ENCODE measurements around the gene STK17A.

Gene STK17A

GRCh38 chr7:43582503-43583423, at the start of gene STK17A:
Gene STK17A (plus strand): TSS chr7:43583108. CDS start chr7:43583244, 136 bp downstream.
- Mint-ChIP-seq H3K27me3 (peaks cover 18% of the 10 kb centered on the region), H3K4me3 (peak within 1 kb of the TSS; percentile 97), H3K36me3 (peaks cover 19% of the 10 kb centered on the region), H3K27ac (peak within 1 kb of the TSS; percentile 99), H3K4me1 (peaks cover 31% of the 10 kb centered on the region), H3K9me3 (no peaks in the 10 kb centered on the region)
- CTCF ChIA-PET, result interaction anchor here (0.6 to 10.9 kb wide), 62 partner anchors 8 to 647 kb away, joined by 3 to 393 read pairs (median 6); partner anchors contain the start of gene COA1
- DNase-seq, result peak; percentile 93

- no peak for DNase-seq
- no peak overlapping the region for H3K27ac Mint-ChIP-seq
- CTCF ChIA-PET, result no interaction called here
- H3K9me3 Mint-ChIP-seq, result no peaks in the 10 kb centered on the region
- H3K4me1 Mint-ChIP-seq, result no peaks in the 10 kb centered on the region
- no peaks in the 10 kb centered on the region for H3K36me3 Mint-ChIP-seq
- H3K27me3 Mint-ChIP-seq, result peaks cover 18% of the 10 kb centered on the region
- no peak overlapping the region for H3K4me3 Mint-ChIP-seq
These were observed 49.0 kb upstream of the STK17A start for GRCh38 chr7:43533801-43534479.

- H3K4me3 Mint-ChIP-seq, result no peak overlapping the region
- no peaks in the 10 kb centered on the region for H3K9me3 Mint-ChIP-seq
- H3K27me3 Mint-ChIP-seq, result peaks cover 9% of the 10 kb centered on the region
- H3K4me1 Mint-ChIP-seq, result no peaks in the 10 kb centered on the region
- CTCF ChIA-PET, result no interaction called here
- H3K36me3 Mint-ChIP-seq, result no peaks in the 10 kb centered on the region
- DNase-seq, result no peak
- no peak overlapping the region for H3K27ac Mint-ChIP-seq
These were observed 47.9 kb upstream of the STK17A start for GRCh38 chr7:43535031-43535451.

- Mint-ChIP-seq H3K27ac (no peak overlapping the region), H3K4me3 (no peak overlapping the region), H3K9me3 (no peaks in the 10 kb centered on the region), H3K4me1 (no peaks in the 10 kb centered on the region), H3K36me3 (no peaks in the 10 kb centered on the region), H3K27me3 (peaks cover 19% of the 10 kb centered on the region)
- DNase-seq, result no peak
- CTCF ChIA-PET, result no interaction called here
These were observed 46.9 kb upstream of the STK17A start for GRCh38 chr7:43535810-43536585.

GRCh38 chr7:43536773-43537172, 46.1 kb upstream of the STK17A start:
- H3K4me1 Mint-ChIP-seq, result no peaks in the 10 kb centered on the region
- CTCF ChIA-PET, result interaction anchor here (1.3 to 1.7 kb wide), 2 partner anchors 8 to 97 kb away, joined by 3 to 5 read pairs; no protein-coding TSS in a partner anchor
- no peaks in the 10 kb centered on the region for H3K9me3 Mint-ChIP-seq
- no peak overlapping the region for H3K4me3 Mint-ChIP-seq
- no peak overlapping the region for H3K27ac Mint-ChIP-seq
- H3K27me3 Mint-ChIP-seq, result peaks cover 22% of the 10 kb centered on the region
- DNase-seq, result no peak
- H3K36me3 Mint-ChIP-seq, result no peaks in the 10 kb centered on the region

GRCh38 chr7:43537765-43538403, 45.0 kb upstream of the STK17A start:
- no peak for DNase-seq
- H3K27ac Mint-ChIP-seq, result no peak overlapping the region
- CTCF ChIA-PET, result interaction anchor here (1.3 to 1.7 kb wide), 2 partner anchors 9 to 98 kb away, joined by 3 to 5 read pairs; no protein-coding TSS in a partner anchor
- H3K36me3 Mint-ChIP-seq, result no peaks in the 10 kb centered on the region
- no peaks in the 10 kb centered on the region for H3K4me1 Mint-ChIP-seq
- H3K9me3 Mint-ChIP-seq, result no peaks in the 10 kb centered on the region
- no peak overlapping the region for H3K4me3 Mint-ChIP-seq
- H3K27me3 Mint-ChIP-seq, result peaks cover 22% of the 10 kb centered on the region

GRCh38 chr7:43538404-43538771, 44.5 kb upstream of the STK17A start:
- DNase-seq, result no peak
- Mint-ChIP-seq H3K4me1 (no peaks in the 10 kb centered on the region), H3K4me3 (no peak overlapping the region), H3K27ac (no peak overlapping the region), H3K27me3 (peaks cover 22% of the 10 kb centered on the region), H3K36me3 (no peaks in the 10 kb centered on the region), H3K9me3 (no peaks in the 10 kb centered on the region)
- CTCF ChIA-PET, result interaction anchor here (1.7 kb wide), 1 partner anchor 10 kb away, joined by 5 read pairs; no protein-coding TSS in a partner anchor

GRCh38 chr7:43540471-43540870, 42.4 kb upstream of the STK17A start:
- Mint-ChIP-seq H3K4me1 (no peaks in the 10 kb centered on the region), H3K27ac (no peak overlapping the region), H3K9me3 (no peaks in the 10 kb centered on the region), H3K4me3 (no peak overlapping the region), H3K36me3 (no peaks in the 10 kb centered on the region), H3K27me3 (peaks cover 26% of the 10 kb centered on the region)
- CTCF ChIA-PET, result no interaction called here
- DNase-seq, result no peak

GRCh38 chr7:43542716-43543115, 40.2 kb upstream of the STK17A start:
- Mint-ChIP-seq H3K27ac (no peak overlapping the region), H3K4me3 (no peak overlapping the region), H3K27me3 (peaks cover 28% of the 10 kb centered on the region), H3K4me1 (no peaks in the 10 kb centered on the region), H3K36me3 (no peaks in the 10 kb centered on the region), H3K9me3 (no peaks in the 10 kb centered on the region)
- no peak for DNase-seq
- CTCF ChIA-PET, result no interaction called here

GRCh38 chr7:43546231-43546630, 36.7 kb upstream of the STK17A start:
- DNase-seq, result no peak
- Mint-ChIP-seq H3K36me3 (no peaks in the 10 kb centered on the region), H3K9me3 (no peaks in the 10 kb centered on the region), H3K27ac (no peak overlapping the region), H3K27me3 (peaks cover 15% of the 10 kb centered on the region), H3K4me3 (no peak overlapping the region), H3K4me1 (no peaks in the 10 kb centered on the region)
- CTCF ChIA-PET, result no interaction called here

GRCh38 chr7:43550427-43550826, 32.5 kb upstream of the STK17A start:
- H3K27me3 Mint-ChIP-seq, result peaks cover 11% of the 10 kb centered on the region
- peaks cover 25% of the 10 kb centered on the region for H3K4me1 Mint-ChIP-seq
- H3K4me3 Mint-ChIP-seq, result no peak overlapping the region
- no peak for DNase-seq
- no peaks in the 10 kb centered on the region for H3K36me3 Mint-ChIP-seq
- no peaks in the 10 kb centered on the region for H3K9me3 Mint-ChIP-seq
- no peak overlapping the region for H3K27ac Mint-ChIP-seq
- CTCF ChIA-PET, result no interaction called here

GRCh38 chr7:43552122-43552521, 30.8 kb upstream of the STK17A start:
- CTCF ChIA-PET, result interaction anchor here (1.9 kb wide), 1 partner anchor 30 kb away, joined by 8 read pairs; the partner anchor contains the start of gene STK17A
- H3K4me1 Mint-ChIP-seq, result peaks cover 33% of the 10 kb centered on the region
- H3K27me3 Mint-ChIP-seq, result peaks cover 15% of the 10 kb centered on the region
- no peak for DNase-seq
- H3K27ac Mint-ChIP-seq, result no peak overlapping the region
- no peaks in the 10 kb centered on the region for H3K9me3 Mint-ChIP-seq
- no peaks in the 10 kb centered on the region for H3K36me3 Mint-ChIP-seq
- no peak overlapping the region for H3K4me3 Mint-ChIP-seq

GRCh38 chr7:43553999-43554398, 28.9 kb upstream of the STK17A start:
- H3K4me1 Mint-ChIP-seq, result peaks cover 33% of the 10 kb centered on the region
- no peaks in the 10 kb centered on the region for H3K9me3 Mint-ChIP-seq
- peaks cover 23% of the 10 kb centered on the region for H3K27me3 Mint-ChIP-seq
- H3K27ac Mint-ChIP-seq, result peak overlapping the region; percentile 73
- H3K4me3 Mint-ChIP-seq, result no peak overlapping the region
- peak; percentile 33 for DNase-seq
- H3K36me3 Mint-ChIP-seq, result no peaks in the 10 kb centered on the region
- CTCF ChIA-PET, result interaction anchor here (1.2 to 1.5 kb wide), 2 partner anchors 146 to 1613 kb away, joined by 3 to 4 read pairs; no protein-coding TSS in a partner anchor

Measured in activated naive CD4-positive, alpha-beta T cell treated with anti-CD3 and anti-CD28 coated beads, Interleukin-2, amount 10 ng/mL, durations not matched to agents 7 days and 5 days (primary cell).